HG03108 (cell line): ENCODE results near the gene CPNE1.

Experiments used
- ATAC-seq: cut with Tn5 transposase; IDR thresholded peaks from one replicate; pipeline ENCODE4 v1.9.1; 2021; ENCODE audit warnings: moderate library complexity; ENCODE audit not compliant: unreplicated experiment

CPNE1 gene

DNA sequence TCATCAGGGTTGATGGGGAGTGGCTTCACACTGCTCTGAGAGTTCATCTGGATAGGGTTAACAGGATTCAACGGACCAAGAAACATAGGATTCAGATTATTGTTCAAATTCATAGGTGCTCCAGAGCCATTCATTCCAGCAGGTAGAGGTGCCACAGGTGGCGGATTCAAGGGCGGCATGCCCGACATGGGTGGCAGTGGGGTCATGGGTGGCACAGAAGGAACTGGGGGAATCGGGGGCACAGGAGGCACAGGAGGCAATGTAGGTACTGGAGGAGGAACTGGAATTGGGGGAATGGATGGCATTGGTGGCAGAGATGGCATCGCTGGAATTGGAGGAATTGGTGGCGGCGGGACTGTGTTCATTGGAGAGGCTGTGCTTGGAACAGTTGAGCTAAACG, 10.3 kb downstream of the CPNE1 start:
- ATAC-seq: no peak

DNA sequence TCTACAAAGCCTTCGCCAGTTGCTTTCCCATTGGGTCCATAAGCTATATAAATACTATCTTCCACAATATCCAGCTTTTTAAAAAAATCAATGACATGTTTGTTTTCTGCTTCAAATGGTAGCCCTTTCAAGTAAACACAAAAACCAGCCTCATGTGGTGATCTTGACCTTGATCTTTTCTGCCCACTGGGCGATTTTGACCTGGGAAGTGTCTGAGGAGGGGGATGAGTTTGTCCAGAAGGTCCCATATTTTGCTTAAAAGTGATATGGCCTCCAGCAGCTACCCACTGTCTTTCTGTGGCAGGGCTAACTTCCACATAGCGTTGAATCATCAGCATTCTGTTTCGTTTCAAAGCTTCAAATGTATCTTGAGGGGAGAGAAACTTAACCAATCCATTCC, 10.8 kb downstream of the CPNE1 start:
- ATAC-seq: no peak

DNA sequence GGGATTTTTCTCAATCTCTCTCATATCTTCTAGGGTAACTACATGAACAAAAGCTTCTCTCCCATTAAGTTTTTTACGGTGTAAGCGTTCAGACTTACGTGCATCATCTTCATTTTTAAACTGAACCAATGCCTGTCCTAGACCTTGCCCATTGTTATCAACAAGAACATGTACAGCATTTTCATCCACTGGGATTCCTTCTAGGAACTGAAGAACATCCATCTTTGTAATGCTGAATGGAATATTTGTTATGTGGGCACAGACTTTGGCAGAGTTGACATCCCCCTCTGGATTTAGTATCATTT, 11.3 kb downstream of the CPNE1 start:
- no peak for ATAC-seq

DNA sequence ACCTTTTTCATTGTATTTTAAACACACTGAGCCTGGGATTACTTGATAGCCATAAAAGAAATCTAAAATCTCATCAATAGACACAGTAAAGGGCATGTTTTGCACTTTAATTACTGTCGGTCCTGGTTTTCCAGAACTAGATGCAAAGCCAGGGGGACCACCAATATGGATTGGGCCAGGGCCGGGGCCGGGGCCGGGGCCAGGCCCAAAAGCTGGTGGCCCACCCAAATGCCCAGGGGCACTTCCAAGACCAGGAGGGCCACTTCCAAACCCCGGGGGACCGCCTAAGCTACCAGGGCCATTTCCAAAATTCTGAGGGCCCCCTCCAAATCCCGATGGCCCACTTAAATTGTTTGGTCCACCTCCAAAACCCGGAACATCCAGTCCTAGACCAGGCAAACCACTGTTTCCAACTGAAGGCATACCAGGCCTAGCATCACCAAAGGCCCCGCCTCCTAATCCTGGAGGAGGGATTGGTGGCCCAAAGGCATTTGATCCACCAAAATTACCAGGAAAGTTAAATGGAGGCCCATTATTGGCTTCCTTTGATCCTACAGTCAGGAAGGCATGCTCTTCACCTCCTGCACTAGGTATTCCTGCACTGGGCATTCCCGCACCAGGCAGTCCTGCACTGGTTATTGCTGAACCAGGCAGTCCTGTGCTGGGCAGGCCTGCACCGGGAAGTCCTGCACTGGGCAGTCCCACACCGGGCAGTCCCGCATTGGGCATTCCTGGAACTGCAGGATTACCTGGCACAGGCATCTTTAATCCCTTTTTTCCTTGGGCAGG, 11.9 kb downstream of the CPNE1 start:
- no peak for ATAC-seq

DNA sequence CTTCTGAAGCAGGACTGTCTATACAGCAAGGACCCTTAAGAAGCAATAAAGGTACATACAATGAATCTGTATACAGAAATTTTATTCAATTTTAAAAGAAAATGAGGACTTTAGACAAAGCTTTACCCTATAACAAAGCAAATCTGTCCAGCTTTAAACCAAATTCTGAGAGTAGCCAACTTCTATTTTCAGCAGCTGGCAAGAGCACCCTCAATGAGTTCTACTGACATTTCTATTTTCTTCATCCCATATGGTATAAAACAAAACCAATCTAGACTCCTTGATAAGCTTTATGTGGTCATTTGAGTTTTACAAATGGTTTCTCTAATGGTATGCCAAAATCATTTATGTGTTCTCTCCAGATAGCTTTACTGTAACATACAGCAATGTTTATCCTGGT, 12.7 kb downstream of the CPNE1 start:
- no peak for ATAC-seq

DNA sequence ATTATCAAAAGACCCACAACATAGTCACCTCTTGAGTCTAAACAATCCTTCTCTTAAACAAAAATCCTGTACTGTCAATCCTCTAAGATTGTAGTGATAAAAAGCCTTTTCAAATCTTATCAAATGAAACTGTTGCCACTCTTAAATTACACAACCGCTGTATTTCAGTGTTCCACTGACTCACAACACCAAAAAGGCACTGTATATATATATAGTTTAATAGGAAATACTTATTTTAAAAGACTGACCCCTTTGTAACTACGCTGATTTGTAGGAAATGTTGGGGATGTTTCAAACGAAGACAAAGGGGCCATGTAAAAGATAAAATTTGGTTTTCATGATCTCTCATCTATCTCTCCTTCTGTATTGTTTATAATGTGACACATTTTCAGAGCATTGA, 14.1 kb downstream of the CPNE1 start:
- ATAC-seq: no peak

DNA sequence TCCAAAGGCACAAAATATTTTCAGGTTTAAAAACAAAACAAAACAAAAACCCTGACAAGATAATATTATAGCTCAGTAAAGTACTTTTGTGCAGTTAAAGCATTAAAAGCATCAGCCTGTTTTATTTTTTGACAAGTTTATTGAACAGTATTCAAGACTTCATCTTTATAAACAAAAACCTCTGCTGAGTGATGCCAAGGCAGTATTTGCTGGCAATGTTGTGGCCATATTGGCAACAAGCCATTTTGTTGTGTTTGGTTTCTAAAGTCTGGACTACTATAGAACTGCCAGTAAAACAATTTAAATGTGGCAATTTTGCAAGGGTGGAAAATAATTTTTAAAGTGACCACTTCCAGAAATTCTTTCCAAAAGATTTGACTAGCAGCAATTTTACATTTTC, 15.9 kb downstream of the CPNE1 start:
- no peak for ATAC-seq

DNA sequence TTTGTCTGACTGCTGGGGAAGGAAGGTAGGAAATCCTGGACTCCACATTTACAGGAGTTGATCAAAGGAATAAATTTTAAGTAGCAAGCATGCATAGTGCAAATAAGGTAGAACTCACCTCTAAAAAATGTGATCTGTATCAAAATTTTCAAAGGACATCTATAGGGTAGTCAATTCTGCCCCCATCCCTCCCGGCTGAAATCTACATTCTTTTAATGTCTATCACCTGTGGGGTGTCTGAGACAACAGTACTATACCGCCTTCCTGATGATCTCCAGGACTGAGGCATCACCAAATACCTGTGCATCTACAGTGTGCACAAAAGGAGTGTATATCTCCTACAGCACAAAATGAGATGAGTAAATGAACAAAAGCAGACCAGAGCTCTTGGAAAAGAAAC, 19.9 kb downstream of the CPNE1 start:
- no peak for ATAC-seq

DNA sequence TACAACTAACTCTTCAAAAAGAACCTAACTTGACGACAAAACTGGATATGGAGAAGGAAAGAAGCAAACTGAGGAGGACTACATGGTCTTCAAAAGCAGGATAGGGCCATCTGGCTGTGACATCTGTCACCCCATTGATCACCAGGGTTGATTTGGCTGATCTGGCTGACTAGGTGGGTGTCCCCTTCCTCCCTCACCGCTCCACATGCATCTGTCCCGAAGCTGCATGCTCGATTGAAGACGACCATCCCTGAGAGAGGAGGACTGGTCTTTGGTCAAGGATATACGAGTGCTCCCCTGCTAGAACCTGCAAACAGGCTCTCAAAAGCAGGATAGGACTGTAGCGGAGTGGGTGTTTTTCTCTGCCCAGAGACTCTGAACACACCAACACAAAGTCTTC, 21.7 kb downstream of the CPNE1 start:
- ATAC-seq: no peak

DNA sequence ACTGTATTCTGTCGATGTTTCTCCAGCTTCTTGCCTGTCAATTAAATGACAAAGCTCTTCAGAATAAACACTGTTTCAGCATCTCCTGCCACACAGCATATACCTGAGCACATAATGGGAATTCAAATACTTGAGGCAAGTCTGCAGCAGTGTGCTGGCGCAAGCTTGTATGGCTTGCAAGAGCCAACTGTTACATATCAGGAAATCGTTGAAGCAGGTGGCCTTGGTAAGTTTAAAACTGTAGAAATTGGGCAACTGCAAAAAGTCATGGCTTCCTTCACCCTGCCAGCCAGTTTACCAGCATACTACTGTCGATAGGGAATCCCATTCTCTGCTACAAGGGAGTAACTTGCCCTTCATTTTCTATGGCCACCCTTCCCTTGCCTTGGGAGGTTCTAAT, 23.0 kb downstream of the CPNE1 start:
- no peak for ATAC-seq

DNA sequence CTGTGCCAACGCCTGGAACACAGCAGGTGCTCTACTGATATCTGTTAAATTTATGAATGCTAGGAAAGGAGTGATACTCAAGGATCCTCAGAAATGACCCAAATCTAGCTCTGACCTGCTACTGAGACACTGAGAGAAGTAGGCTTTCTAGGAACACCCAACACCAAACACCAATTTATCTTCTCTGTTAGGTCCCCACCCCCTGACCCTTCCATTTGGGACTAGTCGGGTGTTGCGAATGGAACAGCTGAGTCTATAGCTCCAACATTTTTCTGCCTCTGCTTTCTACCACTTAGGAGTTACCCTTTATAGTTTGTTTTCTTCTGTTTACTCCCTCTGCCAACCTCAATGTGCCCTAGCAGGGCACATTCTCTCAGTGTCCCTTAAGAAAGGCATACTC, 24.0 kb downstream of the CPNE1 start:
- no peak for ATAC-seq

DNA sequence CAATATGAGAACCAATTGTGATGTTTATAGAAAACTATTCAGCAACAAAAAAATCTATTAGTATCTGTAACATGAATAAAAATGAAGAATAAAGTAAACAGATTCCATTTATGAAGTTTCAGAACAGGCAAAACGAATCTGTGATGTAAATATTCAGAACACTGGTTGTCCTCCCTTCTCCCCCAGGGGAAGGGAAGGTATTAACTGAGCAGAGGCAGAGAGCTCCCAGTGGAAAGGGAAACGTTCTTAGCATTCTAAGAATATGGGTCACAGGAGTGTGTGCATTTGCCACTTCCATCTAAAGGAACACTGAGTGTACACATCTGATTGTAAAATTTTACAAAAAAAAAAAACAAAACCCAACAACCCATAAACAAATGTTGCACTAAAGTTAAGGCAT, 25.9 kb downstream of the CPNE1 start:
- no peak for ATAC-seq

DNA sequence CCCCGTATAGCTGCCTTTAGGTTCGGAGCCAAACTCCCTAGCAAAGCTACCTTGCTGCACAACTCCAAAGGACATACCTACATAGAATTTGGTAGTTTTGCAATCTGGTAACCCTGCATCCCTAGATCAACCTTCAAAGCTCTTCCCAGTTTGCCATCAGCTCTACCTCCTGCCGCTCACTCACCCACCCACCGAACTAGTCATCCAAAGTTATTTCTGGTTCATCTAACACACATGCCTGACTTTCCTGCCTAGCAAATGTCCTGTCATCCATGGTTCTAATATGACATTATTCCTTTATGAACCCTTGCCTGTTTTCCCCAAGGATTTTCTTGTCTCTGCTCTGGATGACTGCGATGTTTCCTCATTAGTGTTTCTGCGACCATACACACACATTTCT, 27.4 kb downstream of the CPNE1 start:
- no peak for ATAC-seq

DNA sequence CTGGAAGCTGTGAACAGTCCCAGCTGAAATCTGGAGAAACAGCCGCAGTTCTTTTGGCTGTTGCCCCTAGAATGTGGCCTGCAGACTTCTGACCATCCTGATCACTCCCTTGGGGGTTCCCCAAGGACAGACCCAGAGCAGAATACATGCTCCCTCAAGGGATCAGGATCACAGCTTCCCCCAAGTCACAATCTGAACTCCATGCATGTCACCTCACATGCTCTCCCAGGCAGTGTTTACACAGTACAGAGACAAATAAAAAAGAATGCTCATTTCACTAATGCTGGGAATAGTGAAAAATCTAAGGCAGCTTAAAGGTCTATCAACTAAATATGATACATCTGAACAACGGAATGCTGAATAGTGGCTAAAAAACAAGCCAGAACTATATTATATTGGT, 28.6 kb downstream of the CPNE1 start:
- ATAC-seq: no peak

DNA sequence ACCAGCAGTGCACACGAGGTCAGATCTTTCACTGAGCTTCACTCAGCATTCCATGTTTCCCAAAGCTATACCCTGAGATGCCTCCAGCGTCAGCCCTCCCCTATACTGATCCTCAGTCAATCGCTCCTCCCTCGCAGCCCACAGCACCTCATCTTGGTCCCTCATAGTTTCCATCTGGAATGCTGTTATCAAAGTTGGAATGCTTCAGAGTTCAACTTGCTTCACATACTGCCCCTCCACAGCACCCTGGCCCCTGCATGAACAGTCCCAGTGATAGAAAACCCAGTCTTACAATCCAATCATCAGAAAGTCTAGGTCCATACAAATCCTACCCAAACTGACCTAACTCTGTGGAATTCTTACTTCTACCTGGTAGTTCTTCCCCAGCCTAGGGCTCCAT, 29.0 kb downstream of the CPNE1 start:
- no peak for ATAC-seq

DNA sequence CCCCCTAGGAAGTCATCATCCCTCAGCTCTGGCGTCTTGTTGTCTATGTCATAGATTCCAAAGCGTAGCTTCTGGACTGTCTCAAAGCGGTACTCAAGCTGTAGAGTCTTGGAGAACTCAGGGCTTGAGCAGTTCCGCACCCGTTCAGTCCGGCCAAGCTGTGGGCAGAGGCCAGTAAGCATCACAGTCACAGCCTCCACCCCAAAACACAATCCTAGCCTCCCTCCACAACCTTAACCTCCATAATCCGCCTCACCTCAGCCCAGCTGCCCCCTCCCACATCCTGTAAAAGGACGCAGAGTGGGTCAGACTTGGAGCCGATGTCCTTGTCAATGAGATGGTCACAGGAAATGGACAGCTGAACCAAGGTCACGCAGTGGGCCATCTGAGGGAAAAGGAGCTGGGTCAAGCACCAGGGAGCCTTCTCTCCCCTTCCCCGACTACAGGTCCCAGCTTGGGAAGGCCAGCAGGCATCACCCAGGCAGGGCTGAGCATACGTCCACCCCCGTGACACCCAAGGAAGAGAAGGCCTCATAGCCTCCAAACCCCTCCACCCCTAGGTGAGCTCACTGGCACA, 32.1 kb downstream of the CPNE1 start:
- no peak for ATAC-seq

DNA sequence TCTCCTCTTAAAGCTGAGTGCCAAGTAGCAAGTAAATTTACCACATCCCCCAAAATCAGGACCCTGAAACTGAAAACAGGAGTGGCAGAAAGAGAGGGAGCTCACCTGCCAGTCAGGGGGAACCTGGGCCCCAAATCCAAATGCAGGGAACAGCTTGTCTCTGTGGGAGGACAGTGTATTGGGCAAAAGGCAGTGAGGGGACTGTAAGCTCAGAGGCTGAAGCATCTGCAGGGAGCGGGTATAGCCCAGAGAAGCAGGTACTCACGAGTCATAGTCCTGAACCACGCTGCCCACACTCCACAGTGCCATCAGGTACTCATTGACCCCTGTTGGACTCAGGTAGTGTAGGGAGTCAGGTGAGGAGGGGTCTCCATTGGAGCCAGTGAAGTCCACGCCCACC, 34.1 kb downstream of the CPNE1 start:
- ATAC-seq: no peak

DNA sequence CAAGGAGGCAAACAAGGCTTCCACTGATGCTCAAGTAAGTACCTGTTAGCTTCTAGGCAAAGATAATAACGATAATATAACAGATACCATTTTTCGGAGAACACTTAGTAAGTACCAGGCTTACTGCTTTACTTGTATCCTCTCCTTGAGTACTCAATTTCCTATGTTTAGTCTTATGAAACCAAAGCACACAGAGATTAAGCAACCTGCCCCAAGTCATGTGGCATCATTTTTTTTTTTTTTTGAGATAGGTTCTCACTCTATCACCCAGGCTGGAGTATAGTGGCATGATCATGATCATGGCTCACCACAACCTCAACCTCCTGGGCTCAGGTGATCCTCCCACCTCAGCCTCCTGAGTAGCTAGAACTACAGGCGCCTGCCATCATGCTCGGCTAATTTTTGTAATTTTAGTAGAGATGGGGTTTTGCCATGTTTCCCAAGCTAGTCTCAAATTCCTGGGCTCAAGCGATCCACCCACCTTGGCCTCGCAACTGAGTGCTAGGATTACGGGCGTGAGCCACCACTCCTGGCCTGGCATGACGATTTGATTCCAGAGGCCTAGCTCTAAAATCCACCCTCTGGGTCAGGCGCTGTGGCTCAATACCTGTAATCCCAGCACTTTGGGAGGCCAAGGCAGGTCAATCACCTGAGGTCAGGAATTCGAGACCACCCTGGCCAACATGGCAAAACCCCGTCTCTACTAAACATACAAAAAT, 35.1 kb downstream of the CPNE1 start:
- no peak for ATAC-seq

DNA sequence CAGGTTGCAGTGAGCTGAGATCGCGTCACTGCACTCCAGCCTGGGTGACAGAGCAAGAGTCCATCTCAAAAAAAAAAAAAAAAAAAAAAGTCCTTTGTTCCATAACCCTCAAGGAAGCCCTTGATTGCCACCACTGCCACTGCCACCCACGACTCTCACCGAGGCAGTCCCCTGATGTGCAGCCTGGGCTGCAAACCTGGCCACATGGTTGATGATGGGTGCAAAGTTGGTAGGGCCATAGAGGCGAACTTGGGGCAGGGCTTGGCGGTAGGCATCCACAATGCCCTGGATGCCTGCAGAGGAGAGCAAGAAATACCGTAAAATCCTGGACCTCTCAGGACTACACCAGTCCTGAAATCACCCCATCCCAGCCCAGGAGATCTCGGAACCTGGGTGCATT, 37.6 kb downstream of the CPNE1 start:
- ATAC-seq: no peak

DNA sequence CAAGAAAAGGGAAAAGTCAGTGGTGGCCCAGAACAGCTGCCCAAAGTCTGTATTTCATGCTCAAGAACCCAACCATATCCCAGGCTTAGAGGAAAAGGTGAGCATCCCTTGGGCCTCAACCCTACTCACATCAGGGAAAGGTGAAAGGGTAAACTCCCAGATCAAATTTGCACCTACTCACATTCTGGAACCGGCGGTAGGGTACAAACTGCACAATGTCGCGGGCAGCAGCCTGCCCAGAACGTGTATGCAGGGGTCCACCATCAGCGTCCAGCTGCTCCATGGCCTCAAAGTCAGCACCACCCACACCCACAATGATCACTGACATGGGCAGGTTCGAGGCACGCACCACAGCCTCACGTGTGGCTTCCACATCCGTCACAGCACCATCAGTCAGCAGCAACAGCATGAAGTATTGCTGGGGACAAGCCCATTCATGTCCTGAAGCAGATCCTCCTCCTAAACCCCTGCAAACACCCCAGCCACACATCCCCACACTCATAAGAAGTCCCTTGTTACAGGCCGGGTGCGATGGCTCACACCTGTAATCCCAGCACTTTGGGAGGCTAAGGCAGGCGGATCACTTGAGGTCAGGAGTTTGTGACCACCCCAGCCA, 38.2 kb downstream of the CPNE1 start:
- ATAC-seq: no peak

DNA sequence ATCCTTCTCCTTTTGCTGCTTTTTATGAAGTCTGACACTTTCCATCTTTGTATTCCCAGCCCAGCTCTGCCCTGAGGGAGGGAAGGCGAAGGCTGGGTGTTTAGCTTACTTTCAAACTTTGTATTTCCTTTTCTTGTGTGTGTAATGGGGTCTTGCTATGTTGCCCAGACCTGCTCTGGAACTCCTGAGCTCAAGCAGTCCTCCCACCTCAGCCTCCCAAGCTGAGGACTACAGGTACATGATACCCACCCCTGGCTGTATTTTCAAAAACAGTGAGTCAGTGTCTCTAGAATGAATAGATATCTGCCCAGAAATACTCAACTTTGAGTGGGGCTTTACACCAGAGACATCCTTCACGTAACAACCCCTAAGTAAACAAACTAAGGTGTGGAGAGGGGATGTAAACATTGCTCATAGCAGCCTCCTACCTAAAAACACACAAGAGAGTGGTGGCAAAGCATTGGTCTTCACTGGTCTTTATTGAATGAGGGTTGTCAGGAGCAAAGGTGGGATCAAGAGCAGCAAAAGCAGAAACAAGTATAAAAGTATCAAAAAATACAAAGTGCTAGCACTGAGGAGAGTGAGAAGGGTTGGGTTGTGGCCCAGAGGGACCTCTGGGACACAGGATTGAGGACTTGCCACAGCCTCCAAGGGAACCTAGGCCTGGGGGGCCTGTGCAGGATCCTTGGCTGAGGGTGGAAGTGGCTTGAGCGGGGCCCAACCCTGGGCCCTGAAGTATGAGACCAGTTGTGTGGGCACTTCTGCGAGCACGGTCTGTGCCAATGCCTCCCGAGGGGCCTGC, 38.9 kb downstream of the CPNE1 start:
- no peak for ATAC-seq
